GM18502 (cell line): Measurements from ENCODE around the gene TALDO1.

ENCODE experiments used
- ATAC-seq: cut with Tn5 transposase; IDR thresholded peaks from one replicate; pipeline ENCODE4 v1.9.1; 2021; ENCODE audit warnings: mild to moderate bottlenecking; ENCODE audit not compliant: unreplicated experiment, poor library complexity

The TALDO1 gene

DNA sequence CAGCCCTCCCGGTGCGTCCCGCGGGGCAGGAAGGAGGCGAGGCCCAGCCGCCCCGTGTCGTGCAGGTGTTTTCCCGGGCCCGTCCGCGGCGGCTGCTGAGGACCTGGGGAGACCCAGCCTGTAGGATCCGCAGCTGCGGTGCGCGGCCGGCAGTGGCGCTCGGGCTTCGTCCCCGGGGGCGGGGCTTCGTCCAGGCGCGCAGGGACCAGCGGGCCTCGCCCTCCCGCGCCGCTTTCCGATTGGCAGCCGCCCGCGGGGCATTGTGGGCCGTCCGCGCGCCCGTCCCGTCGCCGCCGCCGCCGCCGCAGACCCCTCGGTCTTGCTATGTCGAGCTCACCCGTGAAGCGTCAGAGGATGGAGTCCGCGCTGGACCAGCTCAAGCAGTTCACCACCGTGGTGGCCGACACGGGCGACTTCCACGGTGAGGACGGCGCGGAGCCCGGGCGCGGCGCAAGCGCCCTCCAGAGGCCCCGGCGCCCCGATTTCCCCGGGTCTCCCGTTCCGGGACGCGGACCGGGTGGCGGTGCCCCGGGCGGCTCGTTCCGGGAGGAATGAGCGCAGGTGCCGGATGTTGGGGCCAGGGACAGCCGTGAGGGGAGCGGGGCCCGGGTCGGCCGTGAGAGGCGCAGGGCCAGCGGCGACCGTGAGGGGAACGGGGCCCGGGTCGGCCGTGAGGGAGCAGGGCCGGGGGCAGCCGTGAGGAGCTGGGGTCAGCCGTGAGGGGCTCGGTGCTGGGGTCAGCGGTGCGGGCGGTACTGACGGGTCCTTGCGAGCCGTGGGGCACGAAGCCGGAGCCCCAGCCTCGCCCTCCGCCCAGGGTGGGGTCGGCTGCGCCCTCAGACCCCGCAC is at the start of gene TALDO1:
TSS of gene TALDO1 (plus strand) at position 307 of the 849 bp plus-strand sequence. CDS start at position 325, 18 bp downstream.
- ATAC-seq = peak; percentile 93

DNA sequence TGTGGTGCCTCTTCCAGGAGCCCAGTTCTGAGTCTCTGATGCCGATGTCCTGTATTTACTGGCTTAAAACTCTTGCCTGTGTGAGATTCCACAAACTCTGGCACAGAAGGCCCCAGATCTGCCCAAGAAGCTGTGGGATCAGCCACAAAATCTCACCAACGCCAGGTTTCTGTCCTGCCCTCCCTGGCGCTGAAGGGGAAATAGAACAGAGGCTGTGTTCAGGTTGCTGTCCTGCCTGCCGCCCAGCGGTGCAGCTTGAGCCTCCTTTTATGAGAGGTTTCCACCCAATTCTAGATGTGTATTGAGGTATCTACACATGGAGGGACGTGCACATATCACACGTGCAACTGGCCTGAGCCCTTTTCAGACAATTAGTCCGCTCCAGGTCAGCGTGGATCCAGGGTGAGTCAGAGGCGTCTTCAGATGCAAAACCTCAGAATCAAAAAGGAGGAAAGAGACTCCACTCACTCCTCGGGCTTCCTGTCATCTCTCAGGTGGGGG is 49.4 kb upstream of the TALDO1 start:
- ATAC-seq = no peak

DNA sequence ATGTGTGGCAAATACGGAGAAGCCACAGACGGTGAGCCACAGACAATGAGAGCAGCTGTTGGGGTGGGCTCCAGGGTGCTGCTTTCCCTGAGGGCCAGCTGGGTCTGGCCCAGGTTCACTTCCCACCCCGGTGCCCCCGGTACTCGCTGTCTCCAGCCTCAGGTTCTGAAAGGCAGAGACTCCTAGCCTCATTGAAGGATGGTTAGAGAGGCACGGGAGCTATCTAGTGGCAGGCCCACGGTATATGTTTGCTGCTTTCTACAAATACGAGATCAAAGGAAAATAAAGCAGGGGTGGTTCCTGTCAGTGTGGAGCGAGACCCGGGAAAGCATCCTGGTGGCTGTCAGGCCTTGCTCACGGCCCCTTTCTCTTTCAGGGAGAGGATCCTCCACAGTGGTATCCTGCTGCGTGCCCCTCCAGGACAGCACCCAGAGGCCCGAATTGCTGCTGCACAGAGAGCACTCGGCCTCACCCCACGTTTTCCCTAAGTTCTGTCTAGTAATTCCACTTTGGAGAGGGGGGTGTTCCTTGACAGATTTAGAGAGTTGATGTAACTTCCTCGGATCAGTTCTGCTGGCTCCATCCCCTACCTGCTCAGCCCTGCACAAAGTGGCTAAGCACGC is 48.7 kb upstream of the TALDO1 start:
- no peak for ATAC-seq

DNA sequence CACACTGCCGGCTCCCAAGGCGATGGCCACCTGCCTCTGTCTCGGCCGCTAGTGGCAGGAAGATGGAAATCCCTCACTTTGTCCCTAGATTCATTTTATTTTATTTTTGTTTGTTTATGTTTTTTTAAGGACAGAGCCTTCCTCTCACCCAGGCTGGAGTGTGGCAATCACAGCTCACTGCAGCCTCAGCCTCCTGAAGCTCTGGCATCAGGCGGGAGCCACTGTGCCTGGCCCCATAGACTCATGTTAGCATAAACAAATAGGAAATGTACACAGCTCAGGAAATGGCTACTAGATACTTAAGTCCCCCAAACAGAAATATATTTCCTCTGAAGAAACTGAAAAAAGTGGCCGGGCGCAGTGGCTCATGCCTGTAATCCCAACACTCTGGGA is 48.2 kb upstream of the TALDO1 start:
- ATAC-seq = no peak

DNA sequence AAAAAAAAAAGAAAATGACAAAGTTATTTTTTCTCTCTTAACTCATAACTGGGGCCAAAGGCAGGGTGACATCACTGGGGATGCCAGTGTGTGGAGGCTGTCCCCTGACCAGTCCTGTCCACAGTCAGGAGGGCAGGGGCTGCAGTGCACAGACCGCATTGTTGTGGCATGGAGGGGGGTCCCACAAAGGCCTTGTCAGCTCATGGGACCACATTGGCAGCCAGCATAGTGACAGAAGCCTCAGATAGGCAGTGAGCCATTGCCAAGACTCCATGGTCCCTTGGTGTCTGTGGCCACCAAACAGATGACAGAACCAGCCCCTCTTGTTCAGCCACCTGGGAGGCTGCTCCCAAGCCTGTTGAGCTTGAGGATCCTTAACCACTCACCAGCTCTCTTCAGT is 47.5 kb upstream of the TALDO1 start:
- no peak for ATAC-seq

DNA sequence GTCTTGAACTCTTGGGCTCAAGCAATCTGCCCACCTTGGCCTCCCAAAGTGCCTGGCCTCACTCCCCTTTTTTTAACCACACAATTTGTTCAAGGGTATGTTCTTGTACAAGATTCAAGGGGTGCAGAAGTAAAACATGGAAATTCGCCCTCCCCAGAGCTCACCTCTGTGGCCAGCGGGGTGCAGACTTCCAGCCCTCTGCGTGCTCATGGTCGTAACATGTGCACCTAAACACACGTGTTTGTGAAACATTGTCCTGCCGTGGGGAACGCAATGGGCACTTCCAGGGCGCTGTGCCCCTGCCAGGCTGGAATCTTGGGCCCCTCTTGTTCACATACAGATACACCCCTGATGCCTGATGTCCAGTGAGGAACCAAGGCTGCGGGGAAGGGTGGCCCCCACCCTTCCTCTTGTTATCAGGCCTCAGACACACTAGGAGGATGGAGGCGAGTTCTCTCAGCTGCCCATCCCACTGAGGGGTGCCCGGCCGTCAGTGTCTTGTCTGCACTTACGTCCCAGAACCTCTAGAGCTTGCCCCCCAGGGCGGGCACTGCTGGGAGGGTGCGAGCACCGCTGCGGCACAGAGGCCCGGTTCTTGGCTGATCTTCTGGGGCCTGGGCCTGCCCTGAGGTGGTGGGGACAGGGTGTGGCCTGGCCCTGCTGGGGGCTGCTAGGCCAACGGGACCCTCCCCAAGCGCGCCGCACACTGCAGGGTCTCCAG is 45.4 kb upstream of the TALDO1 start:
- no peak for ATAC-seq

DNA sequence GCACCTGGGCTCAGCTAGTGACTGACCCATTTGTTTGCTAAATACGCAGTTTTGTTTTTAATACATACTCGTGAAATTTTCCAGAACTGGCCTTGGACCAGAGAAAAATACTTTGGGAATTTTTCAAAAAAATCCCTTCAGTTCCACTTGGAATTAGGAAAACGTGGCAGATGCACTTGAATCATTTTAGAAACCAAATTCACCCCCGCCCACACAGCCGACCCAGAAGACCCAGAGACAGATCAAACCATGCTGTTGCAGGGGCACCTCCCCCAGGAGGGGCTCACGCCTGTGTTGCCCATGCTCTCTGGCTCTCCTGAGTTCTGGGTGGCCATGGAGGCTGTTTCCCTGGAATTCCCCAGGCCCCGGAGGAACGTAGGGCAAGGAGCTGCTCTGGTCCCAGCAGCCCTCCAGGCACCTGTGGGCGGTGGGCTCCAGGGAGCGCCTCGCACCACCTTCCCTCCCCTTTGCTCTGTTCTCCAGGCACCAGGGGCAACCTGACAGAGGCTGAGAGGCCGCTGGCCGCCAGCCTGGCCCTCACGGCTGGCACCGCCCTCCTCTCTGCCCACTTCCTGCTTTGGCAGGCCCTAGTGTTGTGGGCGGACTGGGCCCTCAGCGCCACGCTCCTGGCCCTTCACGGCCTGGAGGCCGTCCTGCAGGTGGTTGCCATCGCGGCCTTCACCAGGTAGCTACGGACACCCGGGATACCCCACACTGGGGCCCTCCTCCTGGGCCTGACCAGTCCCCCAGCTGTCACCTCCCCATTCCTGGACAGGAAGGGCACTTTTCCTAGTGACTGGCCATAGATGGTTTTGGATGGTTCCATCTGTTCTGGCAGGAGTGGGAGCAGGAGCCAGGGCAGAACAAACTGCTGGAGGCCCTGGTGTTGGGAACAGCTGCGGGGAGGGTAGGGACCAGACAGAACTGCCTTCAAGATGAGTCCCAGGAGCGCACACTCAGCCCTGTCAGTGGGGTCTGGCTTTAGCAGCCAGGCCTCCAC is 44.5 kb upstream of the TALDO1 start:
- ATAC-seq = no peak

DNA sequence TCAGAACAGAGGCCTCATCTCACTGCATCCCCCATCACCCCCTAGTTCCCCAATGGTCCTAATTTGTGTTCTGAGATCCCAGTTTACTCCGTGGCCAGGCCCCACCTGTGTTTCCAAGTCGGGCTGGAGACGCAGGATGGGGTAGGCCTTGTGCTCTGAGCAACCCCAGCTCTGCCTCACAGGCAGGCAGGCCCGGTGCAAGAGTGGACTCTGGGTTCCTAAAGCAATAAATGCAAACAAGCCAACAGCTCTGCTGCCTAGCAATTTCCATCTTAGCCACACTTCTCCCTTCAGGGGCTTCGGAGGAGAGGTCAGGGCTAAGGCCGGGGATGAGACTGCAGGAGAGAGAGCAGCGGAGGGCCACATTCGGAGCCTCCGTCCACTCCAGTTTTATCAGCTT is 43.8 kb upstream of the TALDO1 start:
- ATAC-seq = no peak

DNA sequence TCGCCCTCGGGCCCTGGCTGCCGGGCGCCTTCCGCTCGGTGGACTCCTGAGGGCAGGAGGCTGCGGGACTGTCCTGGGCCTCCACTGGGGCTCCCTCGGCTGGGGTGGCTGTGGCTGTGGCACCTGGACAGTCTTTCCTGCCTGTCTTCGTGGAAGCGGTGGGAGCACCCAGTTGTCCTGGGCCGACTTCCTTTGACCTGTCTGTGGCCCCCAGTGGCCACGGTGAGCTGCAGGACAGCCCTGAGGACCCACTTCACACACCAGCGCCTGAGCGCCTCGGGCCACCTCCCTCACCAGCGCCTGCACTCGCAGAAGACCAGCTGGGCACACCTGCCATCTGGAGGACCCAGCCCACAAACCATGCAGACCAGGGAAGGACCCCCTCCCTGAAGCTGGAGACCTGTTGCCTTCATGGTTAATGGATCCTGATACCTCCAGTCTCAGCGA is 43.0 kb upstream of the TALDO1 start:
- no peak for ATAC-seq

DNA sequence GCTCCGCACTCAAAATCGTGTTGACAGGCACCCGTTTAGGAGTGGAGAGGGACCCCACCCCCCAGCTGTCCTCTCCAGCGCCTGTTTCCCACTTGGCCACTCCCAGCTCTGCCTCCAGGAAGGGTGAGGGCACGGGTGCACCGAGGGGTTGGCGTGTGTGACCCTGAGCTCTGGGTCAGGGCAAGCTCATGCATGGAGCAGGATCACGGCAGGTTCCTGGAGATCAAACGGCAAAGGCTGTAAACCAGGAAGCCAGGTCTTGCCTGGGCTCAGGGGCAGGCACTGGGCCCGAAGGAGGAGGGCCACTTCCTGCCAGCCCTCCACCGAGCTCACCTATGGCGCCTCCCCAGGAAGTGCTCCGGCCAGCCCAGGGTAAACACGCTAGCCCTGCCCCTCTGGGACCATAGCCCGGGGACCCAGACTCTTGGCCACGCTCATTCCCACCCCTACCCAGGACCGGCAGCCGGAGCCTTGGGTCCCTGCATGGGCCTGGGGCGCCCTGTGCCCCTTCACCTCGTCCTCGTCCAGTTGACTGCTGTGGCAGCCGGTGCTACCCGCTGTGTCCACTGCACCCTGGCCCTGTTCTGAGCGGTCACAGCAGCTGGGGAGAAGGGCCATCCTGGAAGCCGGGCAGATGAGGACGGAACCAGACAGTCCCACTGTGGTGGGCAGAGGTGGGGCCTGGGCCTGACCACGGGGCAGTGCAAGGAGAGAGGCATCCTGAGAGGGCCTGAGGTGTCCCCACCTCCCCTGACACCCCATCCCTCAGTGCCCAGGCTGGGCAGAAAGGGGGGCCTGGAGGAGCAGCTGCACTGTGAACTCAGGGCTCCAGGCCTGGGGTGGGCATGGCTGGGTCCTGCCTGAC is 42.3 kb upstream of the TALDO1 start:
- ATAC-seq = no peak

DNA sequence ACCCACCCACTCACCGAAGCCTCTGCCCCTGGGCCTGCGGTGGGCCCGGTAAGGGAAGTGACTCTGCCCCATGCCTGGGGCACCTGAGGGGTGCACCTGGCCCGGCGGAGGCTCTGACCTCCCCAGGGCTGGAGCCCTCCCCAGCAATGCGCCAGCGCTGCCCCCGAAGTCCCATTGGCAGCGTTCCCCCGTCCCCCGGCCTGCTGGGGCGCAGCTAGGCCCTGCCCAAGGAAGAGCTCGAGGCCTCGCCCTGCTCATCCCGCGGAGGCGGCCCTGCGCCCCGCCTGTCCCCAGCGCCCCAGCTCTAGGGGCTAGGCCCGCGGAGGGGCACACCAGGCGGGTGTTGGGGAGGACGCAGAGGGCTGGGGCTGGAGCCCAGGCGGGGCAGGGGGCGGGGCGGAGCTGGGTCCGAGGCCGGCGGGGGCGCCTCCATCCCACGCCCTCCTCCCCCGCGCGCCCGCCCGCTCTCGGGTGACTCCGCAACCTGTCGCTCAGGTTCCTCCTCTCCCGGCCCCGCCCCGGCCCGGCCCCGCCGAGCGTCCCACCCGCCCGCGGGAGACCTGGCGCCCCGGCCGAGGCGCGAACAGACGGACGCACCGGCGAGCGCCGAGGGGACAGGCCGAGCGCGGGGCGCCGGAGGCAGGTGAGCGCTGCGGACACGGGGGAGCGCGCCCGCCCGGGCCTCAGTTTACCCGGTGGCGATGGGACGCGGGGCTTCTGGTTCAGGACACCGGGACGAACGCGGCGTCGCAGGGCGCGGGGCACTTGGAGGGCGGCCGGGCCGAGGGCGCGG is 41.4 kb upstream of the TALDO1 start, which contains the start of gene EPS8L2:
TSS of gene EPS8L2 (plus strand) at position 586 of the 793 bp plus-strand sequence. CDS start 3,177 bp downstream, outside the sequence.
- ATAC-seq = no peak

DNA sequence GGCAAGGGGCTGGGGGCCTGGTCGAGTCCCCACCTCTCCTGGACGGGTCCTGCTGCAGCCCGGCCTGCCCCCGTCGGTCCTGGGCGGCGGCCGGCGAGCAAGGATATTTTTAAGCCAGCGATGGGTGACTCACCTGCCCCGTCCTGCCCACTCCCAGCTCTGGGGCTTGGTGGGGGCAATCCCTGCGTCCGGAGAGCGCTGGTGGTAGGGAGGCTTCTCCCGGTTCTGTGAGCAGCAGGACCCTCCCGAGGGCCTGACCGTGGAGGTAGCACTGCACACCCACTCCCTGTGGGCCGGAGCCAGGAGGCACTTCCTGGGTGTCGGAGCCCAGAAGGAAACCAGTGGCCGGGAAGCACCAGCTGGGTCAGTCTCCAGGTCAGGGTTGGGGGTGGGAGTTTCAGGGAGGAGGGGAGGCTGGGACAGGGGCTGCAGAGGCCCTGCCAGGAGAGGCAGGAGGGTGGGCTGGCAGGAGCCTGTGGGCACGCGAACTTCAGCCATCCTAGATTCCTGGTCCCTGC is 40.8 kb upstream of the TALDO1 start:
- ATAC-seq = no peak

DNA sequence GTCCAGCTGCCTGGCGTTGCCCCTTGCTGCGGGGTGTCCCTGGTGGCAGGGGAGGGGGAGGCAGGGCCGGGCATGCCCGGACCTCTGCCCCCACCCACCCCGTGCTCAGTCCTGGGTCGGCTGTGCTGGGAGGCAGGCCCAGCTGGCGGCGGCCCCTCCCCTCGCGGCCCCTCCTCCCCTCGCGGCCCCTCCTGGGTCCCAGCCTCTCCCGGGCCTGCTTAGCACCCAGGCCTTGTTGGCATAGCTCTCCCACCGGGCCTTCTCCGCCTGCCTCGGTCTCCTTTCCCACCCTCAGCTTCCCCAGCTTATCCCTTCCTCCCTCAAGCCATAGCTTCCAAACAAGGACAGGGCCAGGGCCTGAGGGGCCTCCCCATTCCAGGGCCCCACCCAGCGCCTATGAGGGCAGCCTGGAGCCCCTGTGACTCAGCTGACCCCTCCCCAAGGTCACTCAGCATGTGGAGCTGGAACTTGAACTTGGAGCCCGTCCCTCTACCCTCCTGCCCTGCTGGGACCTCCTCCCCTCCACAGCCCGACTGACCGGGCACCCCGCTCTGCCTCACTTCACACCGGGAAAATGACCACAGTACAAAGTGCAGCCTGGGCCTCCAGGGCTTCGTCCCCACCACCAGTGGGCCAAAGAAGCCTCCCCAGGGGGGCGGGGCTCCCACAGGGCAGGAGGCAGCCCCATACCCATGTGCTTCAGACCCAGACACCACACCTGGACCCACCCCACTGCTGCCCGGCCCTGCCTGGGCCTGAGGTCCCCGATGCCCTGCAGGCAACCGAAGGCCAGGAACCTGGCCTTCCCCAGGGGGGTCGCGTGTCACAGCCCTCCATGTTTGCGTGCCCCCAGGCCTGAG is 40.1 kb upstream of the TALDO1 start:
- no peak for ATAC-seq

DNA sequence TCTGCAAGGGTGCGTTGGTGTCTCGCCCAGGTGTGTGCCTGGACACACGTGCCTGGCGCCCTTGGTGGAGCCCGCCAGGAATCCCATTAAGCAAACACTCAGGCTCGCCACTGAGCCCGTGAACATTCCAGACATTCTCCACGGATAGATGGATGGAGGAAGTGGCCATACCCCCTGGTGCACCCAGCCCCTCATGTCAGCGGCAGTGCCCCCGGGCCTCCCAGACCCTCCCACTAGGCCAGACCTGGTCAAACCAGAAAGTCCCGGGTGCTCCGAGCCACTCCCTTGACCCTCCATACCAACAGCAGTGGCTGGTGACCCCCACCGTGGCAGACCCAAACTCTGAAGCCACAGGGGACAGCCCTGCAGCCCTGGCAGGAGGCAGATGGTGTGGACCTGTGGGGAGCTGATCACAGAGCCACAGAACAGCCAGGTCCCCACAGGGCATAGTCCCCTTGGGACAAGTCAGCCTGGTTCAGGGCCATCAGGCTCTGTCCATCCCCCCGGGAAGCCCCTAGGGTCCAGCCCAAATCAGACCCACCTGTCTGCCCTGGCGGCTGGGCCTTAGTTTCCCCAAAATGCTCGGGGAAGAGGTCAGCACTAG is 39.3 kb upstream of the TALDO1 start:
- no peak for ATAC-seq

DNA sequence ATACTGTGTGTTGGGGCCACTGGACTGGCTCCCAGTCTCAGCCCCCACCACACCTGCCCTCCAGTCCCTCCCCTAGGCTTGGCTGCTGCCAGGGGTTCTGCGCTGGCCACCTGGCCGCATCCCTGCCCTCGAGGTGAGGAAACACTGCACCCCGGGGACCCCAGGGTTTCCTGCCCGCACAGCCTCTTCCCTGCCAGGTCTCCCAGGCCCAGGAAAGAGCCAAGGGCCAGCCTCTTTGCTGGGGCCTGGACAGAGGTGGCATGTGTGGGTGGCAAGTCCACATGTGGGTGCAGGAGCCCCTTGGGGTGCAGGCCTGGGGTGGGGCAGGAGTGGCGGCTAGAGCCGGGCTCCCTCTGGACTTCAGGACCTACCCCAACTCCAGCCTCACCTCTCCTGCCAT is 38.8 kb upstream of the TALDO1 start:
- ATAC-seq = no peak
